IPS-18c (cell line): ENCODE data around the gene SCO1.

Source experiments
- H3K4me3 ChIP-seq: 2 replicates; pipeline ENCODE4 v1.7.0; 2013; ENCODE audit warnings: low read depth, mild to moderate bottlenecking, low read length, moderate library complexity; ENCODE audit not compliant: insufficient read depth
- H3K9me3 ChIP-seq: one replicate; pipeline ENCODE4 v1.6.1; 2013; ENCODE audit warnings: mild to moderate bottlenecking, low read length, moderate library complexity; ENCODE audit not compliant: control insufficient read depth, insufficient read depth

SCO1 gene

DNA sequence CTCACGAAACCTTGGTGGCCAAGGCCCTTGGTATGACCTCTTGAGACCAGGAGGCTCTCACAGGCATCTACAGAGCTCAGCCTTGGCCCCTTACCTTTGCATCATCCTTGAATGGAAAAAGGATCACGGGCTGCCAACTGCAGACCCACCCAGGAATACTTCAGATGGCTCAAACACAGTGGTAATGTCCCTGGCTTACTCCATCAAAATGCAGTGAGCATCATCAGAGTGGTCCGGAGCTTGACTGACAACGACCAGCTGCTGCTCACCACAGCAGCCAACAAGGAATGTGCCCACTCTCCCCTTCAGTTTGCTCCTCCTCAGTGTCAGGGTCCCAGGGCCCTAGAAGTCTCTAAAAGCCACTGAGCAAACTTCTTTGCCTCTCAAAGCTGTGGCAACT is 22.6 kb downstream of the SCO1 start:
- H3K9me3 ChIP-seq: no peaks in the 10 kb centered on the region
- no peak overlapping the region for H3K4me3 ChIP-seq

GRCh38 chr17:10673312-10673711 is 24.0 kb downstream of the SCO1 start:
- Histone ChIP-seq H3K9me3 (no peaks in the 10 kb centered on the region), H3K4me3 (no peak overlapping the region)

- no peaks in the 10 kb centered on the region for H3K9me3 ChIP-seq
- H3K4me3 ChIP-seq: no peak overlapping the region
Observed at GRCh38 chr17:10668775-10669174, 28.6 kb downstream of the SCO1 start.

DNA sequence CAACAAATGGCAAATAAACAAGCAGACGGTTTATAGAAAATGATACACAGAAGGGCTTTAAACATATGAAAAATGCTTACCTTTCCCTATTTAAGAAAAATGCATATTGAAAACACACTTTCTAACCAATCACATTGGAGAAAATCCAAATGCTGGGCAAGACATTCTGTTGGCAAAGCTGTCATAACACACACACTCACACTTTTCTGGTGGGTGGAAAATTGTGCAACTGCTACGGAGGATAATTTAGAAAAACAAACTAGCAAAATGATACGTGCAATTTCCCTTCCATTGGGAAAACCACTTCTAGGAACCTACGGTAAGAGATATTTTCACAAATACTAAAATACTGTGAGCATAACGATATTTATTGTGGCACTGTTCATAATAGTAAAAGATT is 30.4 kb downstream of the SCO1 start:
- Histone ChIP-seq H3K9me3 (no peaks in the 10 kb centered on the region), H3K4me3 (no peak overlapping the region)

DNA sequence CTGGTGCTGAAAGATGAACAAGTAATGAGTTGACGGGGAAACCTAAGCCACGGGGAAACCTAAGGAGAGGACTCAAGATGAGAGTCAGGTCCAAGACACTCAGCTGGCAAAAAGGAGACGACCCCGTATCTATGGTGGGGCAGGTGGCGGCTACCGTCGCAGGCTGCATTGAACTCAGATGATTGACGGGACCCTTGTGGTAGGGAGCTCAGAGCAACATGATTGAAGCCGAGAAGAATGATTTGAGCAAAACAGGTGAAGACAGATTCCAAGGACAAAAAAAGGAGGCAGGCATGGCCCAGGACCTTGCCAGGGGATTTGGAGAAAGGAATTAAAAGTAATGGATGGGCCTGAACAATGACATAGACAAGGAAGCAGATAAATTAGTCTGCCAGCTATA is 32.8 kb downstream of the SCO1 start:
- Histone ChIP-seq H3K4me3 (no peak overlapping the region), H3K9me3 (no peaks in the 10 kb centered on the region)

DNA sequence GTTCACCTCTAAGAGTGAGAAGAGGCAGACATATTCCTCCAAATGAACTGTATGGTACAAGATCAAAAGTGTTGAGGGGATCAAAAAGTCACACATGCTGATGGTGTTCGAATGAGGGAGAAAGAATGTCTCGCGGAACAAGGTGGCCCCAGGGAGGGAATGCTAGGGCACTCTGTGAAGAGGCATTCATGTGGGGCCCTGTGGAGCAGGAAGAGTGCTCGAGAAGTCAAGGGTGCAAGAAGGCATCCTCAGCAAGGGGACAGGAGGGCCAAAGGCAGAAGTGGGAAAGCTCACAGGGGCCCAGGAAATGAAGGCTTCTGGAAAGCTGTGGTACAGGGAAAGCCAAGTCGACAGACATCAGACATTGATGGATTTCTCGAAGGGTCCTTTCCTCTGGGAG is 34.1 kb downstream of the SCO1 start:
- Histone ChIP-seq H3K9me3 (no peaks in the 10 kb centered on the region), H3K4me3 (no peak overlapping the region)

- Histone ChIP-seq H3K9me3 (no peaks in the 10 kb centered on the region), H3K4me3 (no peak overlapping the region)
Observed at GRCh38 chr17:10661437-10661836, 35.9 kb downstream of the SCO1 start.

DNA sequence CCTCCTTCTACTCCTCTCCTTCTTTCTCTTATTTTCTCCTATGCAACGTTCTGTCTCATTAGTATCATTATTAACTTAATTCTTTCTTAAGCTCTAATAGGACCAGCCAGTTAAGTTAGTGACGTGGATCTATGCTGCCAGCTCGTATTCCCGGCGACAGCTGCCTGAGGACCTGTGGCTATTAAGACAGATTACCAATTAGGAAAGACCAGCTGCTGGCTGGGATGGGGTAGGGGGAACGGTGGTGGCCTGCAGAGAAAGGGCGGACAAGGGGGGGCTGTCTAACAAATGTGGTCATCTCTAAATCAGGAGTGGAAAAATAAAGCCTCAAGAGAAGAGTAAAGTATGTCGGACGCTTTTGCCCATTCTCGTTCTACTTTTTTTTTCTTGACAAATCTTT is 39.5 kb downstream of the SCO1 start:
- no peaks in the 10 kb centered on the region for H3K9me3 ChIP-seq

GRCh38 chr17:10657148-10657547 is 40.2 kb downstream of the SCO1 start, which contains the start of gene MYH3:
Gene MYH3, minus strand, starts transcription at chr17:10657309. Its CDS starts 2,245 bp downstream, at chr17:10655064.
- H3K9me3 ChIP-seq: no peaks in the 10 kb centered on the region
- H3K4me3 ChIP-seq: no peak within 1 kb of the TSS

More for the DNA sequence above, 39.5 kb downstream of the SCO1 start:
- H3K4me3 ChIP-seq: no peak overlapping the region

DNA sequence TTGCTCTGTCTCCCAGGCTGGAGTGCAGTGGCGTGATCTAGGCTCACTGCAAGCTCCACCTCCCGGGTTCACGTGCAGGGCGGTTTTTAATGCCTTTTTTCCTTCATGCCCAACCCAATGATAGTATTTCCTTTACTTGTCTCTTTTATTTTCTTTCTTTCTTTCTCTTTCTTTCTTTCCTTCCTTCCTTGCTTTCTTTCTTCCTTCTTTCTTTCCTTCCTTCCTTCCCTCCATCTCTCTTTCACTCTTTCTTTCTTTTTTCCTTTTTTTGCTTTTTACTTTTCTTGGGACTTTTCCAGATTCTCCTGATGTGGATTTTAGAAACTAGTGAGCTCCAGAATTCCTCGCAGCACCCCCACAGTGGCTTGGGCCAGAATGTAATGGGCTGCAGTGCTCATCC is 43.3 kb downstream of the SCO1 start:
- Histone ChIP-seq H3K4me3 (no peak overlapping the region), H3K9me3 (no peaks in the 10 kb centered on the region)

DNA sequence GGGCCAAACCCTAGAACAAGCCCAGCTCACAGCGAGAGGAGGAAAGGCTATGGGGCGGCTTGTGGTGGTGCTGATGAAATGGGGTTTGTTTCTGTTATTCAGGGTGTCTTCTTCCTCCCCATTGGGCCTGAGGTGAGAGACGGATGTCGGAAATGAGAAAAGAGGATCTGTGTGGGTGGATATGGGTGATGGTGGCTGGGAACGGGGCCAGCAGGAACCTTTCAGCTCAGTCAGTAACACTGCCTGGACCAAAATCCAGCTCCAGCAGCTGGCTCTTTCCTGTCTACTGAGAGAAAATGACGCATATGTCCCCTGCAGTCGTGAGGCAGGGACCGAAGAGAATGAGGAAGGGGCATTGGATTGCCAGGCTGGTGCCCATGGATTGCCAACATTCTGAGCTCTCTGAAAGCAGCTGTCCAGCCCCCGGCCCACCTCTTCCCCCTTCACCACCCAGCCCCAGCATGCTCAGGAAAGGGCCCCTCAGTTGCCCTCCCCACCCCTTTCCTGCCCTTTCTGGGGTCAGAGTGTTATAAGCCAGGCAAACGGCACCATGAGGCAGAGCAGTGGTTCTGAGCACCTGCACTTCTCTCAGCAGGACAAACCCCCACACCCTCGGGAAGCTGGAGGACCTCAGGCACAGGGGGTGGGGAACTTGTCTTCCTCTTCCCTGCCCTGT is 44.2 kb downstream of the SCO1 start:
- no peak overlapping the region for H3K4me3 ChIP-seq
- no peaks in the 10 kb centered on the region for H3K9me3 ChIP-seq

DNA sequence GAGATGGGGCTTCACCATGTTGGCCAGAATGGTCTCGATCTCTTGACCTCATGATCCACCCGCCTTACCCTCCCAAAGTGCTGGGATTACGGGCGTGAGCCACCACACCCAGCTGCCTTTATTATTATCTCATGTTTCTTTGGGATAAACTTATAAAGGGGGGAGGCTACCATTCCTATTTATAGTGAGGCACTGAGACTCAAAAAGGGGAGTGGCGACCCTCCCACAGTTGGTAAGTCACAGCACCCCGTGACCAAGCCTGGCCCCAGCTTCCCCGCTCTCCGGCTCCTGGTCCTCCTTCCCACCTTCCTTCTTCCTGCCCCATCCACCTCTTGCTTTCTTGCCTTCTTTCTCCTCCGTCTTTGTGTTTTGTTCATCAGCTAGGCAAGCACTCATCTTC is 45.4 kb downstream of the SCO1 start:
- H3K9me3 ChIP-seq: no peaks in the 10 kb centered on the region
- no peak overlapping the region for H3K4me3 ChIP-seq

GRCh38 chr17:10649602-10650001 is 47.7 kb downstream of the SCO1 start:
- H3K4me3 ChIP-seq: no peak overlapping the region
- no peaks in the 10 kb centered on the region for H3K9me3 ChIP-seq

GRCh38 chr17:10648956-10649355 is 48.4 kb downstream of the SCO1 start:
- H3K4me3 ChIP-seq: no peak overlapping the region
- no peaks in the 10 kb centered on the region for H3K9me3 ChIP-seq

DNA sequence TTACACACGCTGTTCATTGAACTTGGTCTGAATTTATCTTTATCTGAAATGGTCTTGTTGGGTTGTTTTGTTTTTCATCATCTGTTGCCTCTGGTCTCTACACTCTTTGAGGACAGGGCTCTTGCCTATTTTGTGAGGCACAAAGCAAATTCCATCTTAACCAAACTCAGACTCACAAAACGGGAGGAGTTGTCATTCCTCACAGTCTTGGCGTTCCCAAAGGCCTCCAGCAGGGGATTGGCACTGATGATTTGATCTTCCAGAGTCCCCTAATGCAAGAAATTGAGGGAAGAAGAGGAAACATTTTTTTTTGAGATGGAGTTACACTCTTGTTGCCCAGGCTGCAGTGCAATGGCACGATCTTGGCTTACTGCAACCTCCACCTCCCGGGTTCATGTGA is 49.0 kb downstream of the SCO1 start:
- Histone ChIP-seq H3K9me3 (no peaks in the 10 kb centered on the region), H3K4me3 (no peak overlapping the region)

DNA sequence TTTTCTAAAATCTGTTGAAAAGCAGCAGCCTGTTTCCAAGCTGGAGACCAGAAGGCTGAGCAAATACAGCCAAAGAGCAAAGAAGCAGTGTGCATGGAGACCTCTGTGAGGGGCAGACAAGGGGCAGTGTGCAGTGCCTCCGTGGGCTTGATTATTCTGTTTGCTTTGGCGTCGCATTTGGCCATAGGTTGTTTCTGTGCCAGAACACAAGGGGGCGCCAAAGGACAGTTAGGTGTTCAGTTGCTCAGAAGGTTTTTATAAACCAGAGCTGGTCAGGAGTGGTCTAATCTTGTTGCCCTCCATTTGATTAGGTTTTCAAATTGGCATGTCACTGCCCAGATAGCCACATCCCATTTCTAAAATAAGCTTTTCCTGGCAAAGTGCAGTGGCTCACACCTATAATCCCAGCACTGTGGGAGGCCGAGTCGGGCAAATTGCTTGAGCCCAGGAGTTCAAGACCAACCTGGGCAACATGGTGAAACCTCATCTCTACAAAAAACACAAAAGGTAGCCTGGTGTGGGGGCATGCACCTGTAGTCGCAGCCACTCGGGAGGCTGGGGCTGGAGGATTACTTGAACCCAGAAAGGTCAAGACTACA is 50.8 kb downstream of the SCO1 start:
- no peak overlapping the region for H3K4me3 ChIP-seq
- no peaks in the 10 kb centered on the region for H3K9me3 ChIP-seq

- no peak overlapping the region for H3K4me3 ChIP-seq
Observed at GRCh38 chr17:10640475-10640874, 56.9 kb downstream of the SCO1 start.

GRCh38 chr17:10638151-10638550 is 59.2 kb downstream of the SCO1 start:
- Histone ChIP-seq H3K4me3 (no peak overlapping the region), H3K9me3 (no peaks in the 10 kb centered on the region)

More at GRCh38 chr17:10640475-10640874, 56.9 kb downstream of the SCO1 start:
- H3K9me3 ChIP-seq: no peaks in the 10 kb centered on the region

DNA sequence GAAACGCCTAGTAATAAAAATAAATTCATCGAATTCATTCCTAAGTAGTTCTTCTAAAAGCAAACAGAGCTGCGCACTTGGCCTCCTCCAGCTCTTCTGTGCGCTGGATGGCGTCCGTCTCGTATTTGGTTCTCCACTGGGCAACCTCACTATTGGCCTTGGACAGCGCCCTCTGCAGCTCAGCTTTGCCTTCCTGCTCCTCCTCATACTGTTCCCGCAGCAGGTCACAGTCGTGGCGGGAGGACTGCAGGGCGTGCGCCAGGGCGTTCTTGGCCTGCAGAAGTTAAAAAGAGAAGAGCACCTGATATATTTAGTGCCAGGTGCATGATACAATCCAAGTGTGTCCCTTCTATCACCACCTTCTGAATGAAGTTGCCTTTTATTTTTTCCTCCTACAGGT is 62.0 kb downstream of the SCO1 start:
- Histone ChIP-seq H3K4me3 (no peak overlapping the region), H3K9me3 (no peaks in the 10 kb centered on the region)
